CD14-positive monocyte (primary cell): ENCODE data around the gene UNC13C. TPM values are rescaled to one million over a fixed set of nuclear protein-coding genes. Genes with fewer than 3 reads are reported as not detected.

Source experiments
- DNase-seq, 3 donors: peaks; one replicate each; pipeline ENCODE4 v3.0.0-alpha.2; 2011 to 2022
- H2AFZ ChIP-seq: 2 replicates; pipeline ENCODE4 v1.6.0; 2012; ENCODE audit warnings: mild to moderate bottlenecking, low read depth, low read length, inconsistent platforms; ENCODE audit not compliant: insufficient read depth, poor library complexity, severe bottlenecking
- H3K27ac ChIP-seq, 2 donors: 1 replicate in 1 of 2; 2 replicates in 1 of 2; pipeline ENCODE4 v1.5.1; 2012 to 2013; ENCODE audit warnings: low read length in 2 of 2, control low read depth in 1 of 2, inconsistent platforms in 1 of 2, low read depth in 1 of 2, mild to moderate bottlenecking in 1 of 2
- H3K27me3 ChIP-seq, 2 donors: one replicate each; pipeline versions ENCODE4 v1.6.0 to v1.6.1; 2011 to 2013; ENCODE audit warnings: low read length in 2 of 2; ENCODE audit not compliant: control insufficient read depth in 2 of 2, insufficient read depth in 2 of 2
- H3K36me3 ChIP-seq, 2 donors: replicated peaks in 1 of 2; 1 replicate in 1 of 2; 2 replicates in 1 of 2; pipeline versions ENCODE4 v1.5.1 to v1.6.1; 2012 to 2013; ENCODE audit warnings: low read length in 2 of 2, control low read depth in 1 of 2, inconsistent platforms in 1 of 2, mild to moderate bottlenecking in 1 of 2; ENCODE audit not compliant: insufficient read depth in 2 of 2, control insufficient read depth in 1 of 2
- H3K4me1 ChIP-seq, 2 donors: 1 replicate in 1 of 2; 2 replicates in 1 of 2; pipeline versions ENCODE4 v1.5.1 to v1.6.1; 2012 to 2013; ENCODE audit warnings: low read length in 2 of 2, control low read depth in 1 of 2, inconsistent platforms in 1 of 2, mild to moderate bottlenecking in 1 of 2, moderate library complexity in 1 of 2; ENCODE audit not compliant: insufficient read depth in 2 of 2, control insufficient read depth in 1 of 2
- H3K4me2 ChIP-seq: replicated peaks from 2 replicates; pipeline ENCODE3; 2012; ENCODE audit warnings: low read length, moderate library complexity, mild to moderate bottlenecking; ENCODE audit not compliant: poor library complexity, severe bottlenecking; ENCODE audit errors: extremely low read depth
- H3K4me3 ChIP-seq, 3 experiments: fragments of 200-600 bp in 1 of 3; sonication (generic) in 1 of 3; replicated peaks in 1 of 3; 1 replicate in 2 of 3; 2 replicates in 1 of 3; pipeline ENCODE4 v1.5.1; 2011 to 2013; ENCODE audit warnings: low read length in 3 of 3, mild to moderate bottlenecking in 3 of 3, control low read depth in 2 of 3, low read depth in 2 of 3, inconsistent platforms in 1 of 3, moderate library complexity in 1 of 3
- H3K79me2 ChIP-seq: 2 replicates; pipeline ENCODE4 v1.6.0; 2012; ENCODE audit warnings: mild to moderate bottlenecking, control low read depth, inconsistent platforms, low read length, moderate library complexity; ENCODE audit not compliant: insufficient read depth
- H3K9ac ChIP-seq: 2 replicates; pipeline ENCODE4 v1.6.0; 2017; ENCODE audit warnings: low read length, mild to moderate bottlenecking; ENCODE audit not compliant: insufficient read depth, poor library complexity, severe bottlenecking
- H3K9me3 ChIP-seq, 2 donors: replicated peaks in 1 of 2; 1 replicate in 1 of 2; 2 replicates in 1 of 2; pipeline versions ENCODE4 v1.5.1 to v1.6.1; 2012 to 2013; ENCODE audit warnings: low read length in 2 of 2, control low read depth in 1 of 2; ENCODE audit not compliant: control insufficient read depth in 1 of 2, insufficient read depth in 1 of 2
- H4K20me1 ChIP-seq: 2 replicates; pipeline ENCODE4 v1.6.0; 2012; ENCODE audit warnings: mild to moderate bottlenecking, low read length, control low read depth, moderate library complexity; ENCODE audit not compliant: insufficient read depth
- H3K27ac Mint-ChIP-seq, 7 donors: one replicate each; pipeline ENCODE4 v1.8.0; 2020; ENCODE audit warnings: mild to moderate bottlenecking in 7 of 7, mixed read lengths in 7 of 7, moderate library complexity in 6 of 7, inconsistent platforms in 2 of 7
- H3K27me3 Mint-ChIP-seq, 3 donors: one replicate each; pipeline ENCODE4 v1.8.0; 2021 to 2022; ENCODE audit warnings: low read depth in 3 of 3, mild to moderate bottlenecking in 3 of 3, mixed read lengths in 3 of 3, moderate library complexity in 3 of 3, inconsistent platforms in 1 of 3
- H3K36me3 Mint-ChIP-seq, 2 donors: one replicate each; pipeline ENCODE4 v1.8.0; 2020; ENCODE audit warnings: mixed read lengths in 2 of 2, inconsistent platforms in 1 of 2, mild to moderate bottlenecking in 1 of 2
- H3K4me1 Mint-ChIP-seq: one replicate; pipeline ENCODE4 v1.8.0; 2020; ENCODE audit warnings: mild to moderate bottlenecking, mixed read lengths
- H3K4me3 Mint-ChIP-seq, 2 donors: one replicate each; pipeline ENCODE4 v1.8.0; 2020; ENCODE audit warnings: mild to moderate bottlenecking in 2 of 2, mixed read lengths in 2 of 2, moderate library complexity in 1 of 2
- H3K9me3 Mint-ChIP-seq, 7 donors: one replicate each; pipeline ENCODE4 v1.8.0; 2020 to 2022; ENCODE audit warnings: mixed read lengths in 7 of 7, mild to moderate bottlenecking in 6 of 7, moderate library complexity in 6 of 7, inconsistent platforms in 2 of 7
- CTCF ChIP-seq: fragments of 200-600 bp; IDR thresholded peaks from one replicate; pipeline ENCODE4 v1.8.0; 2022; ENCODE audit warnings: antibody characterized with exemption, mild to moderate bottlenecking
- WGBS: methylation state at CpG from one replicate; pipeline ENCODE4 v1.1.5; 2013; ENCODE audit warnings: missing lambda C conversion rate; ENCODE audit not compliant: insufficient coverage; 5-methylcytosine and 5-hydroxymethylcytosine counted together
- intact Hi-C, 2 donors: fragments of 100-400 bp; cut with micrococcal nuclease; formaldehyde crosslinking; loops; one replicate each; pipeline versions ENCODE4 v1.15.0 to v1.15.1; 2023
- polyA plus RNA-seq, 3 donors: library from polyadenylated mRNA; depleted of rRNA in 1 of 3; unstranded in 2 of 3; stranded (reverse) in 1 of 3; fragments of 300-500 nt in 2 of 3; fragments of >200 nt in 1 of 3; fragmentation: Illumina TruSeq in 2 of 3; gene quantifications; 1 replicate in 2 of 3; 2 replicates in 1 of 3; pipeline ENCODE4 v1.2.3, GENCODE V29; 2012 to 2021

Gene UNC13C
- polyA plus RNA-seq, 3 donors, result not detected

GRCh38 chr15:54571576-54571975 lies 593.3 kb downstream of the UNC13C start:
- Histone ChIP-seq H3K27me3 (no peaks in the 10 kb centered on the region), H4K20me1 (no peaks in the 10 kb centered on the region), H2AFZ (no peak overlapping the region), H3K36me3 (no peaks in the 10 kb centered on the region), H3K4me2 (no peak overlapping the region), H3K79me2 (no peaks in the 10 kb centered on the region), H3K4me3 (no peak overlapping the region), H3K9ac (no peak overlapping the region), H3K27ac (no peak overlapping the region), H3K4me1 (no peaks in the 10 kb centered on the region), H3K9me3 (no peaks in the 10 kb centered on the region)
- Mint-ChIP-seq H3K9me3 (peaks cover 0 to 3% (median 0%) of the 10 kb centered on the region in 7 donors), H3K27ac (no peak overlapping the region), H3K4me1 (peaks cover 9% of the 10 kb centered on the region), H3K27me3 (peaks cover 0 to 3% (median 0%) of the 10 kb centered on the region in 3 donors), H3K4me3 (no peak overlapping the region), H3K36me3 (no peaks in the 10 kb centered on the region)
- intact Hi-C loops, result no loop called here
- no peak for TF ChIP-seq CTCF
- no peak for DNase-seq
- WGBS, result no CpG with 5 or more reads among the region's 1 CpG

GRCh38 chr15:54575586-54575985 lies 597.3 kb downstream of the UNC13C start:
- H3K9me3 ChIP-seq, result no peaks in the 10 kb centered on the region
- Mint-ChIP-seq H3K27ac (no peak overlapping the region), H3K4me3 (no peak overlapping the region), H3K27me3 (peaks cover 0 to 3% (median 0%) of the 10 kb centered on the region in 3 donors), H3K4me1 (peaks cover 10% of the 10 kb centered on the region), H3K9me3 (peaks cover 0 to 3% (median 0%) of the 10 kb centered on the region in 7 donors), H3K36me3 (no peaks in the 10 kb centered on the region)
- no peak overlapping the region for H3K9ac ChIP-seq
- H4K20me1 ChIP-seq, result no peaks in the 10 kb centered on the region
- intact Hi-C loops, result no loop called here
- H3K4me2 ChIP-seq, result no peak overlapping the region
- TF ChIP-seq CTCF, result no peak
- no peaks in the 10 kb centered on the region for H3K36me3 ChIP-seq
- no peaks in the 10 kb centered on the region for H3K79me2 ChIP-seq
- no peaks in the 10 kb centered on the region for H3K27me3 ChIP-seq
- H3K4me1 ChIP-seq, result no peaks in the 10 kb centered on the region
- no peak overlapping the region for H3K4me3 ChIP-seq
- no peak for DNase-seq
- WGBS, result no CpG with 5 or more reads among the region's 1 CpG
- no peak overlapping the region for H2AFZ ChIP-seq
- H3K27ac ChIP-seq, result no peak overlapping the region
